Glutamatergic neuron (in vitro differentiated cells): ENCODE results near the gene BRD4. TPM values are rescaled to one million over a fixed set of nuclear protein-coding genes. Genes with fewer than 3 reads are reported as not detected.
A peak's percentile ranks its signal among the peaks of the same experiment; 100 is the strongest.

ENCODE experiments used
- DNase-seq: peaks from one replicate; pipeline ENCODE4 v3.0.0; 2022
- H3K27ac Mint-ChIP-seq: one replicate; pipeline ENCODE4 v1.8.0; 2020; ENCODE audit warnings: mild to moderate bottlenecking, mixed read lengths, inconsistent platforms; ENCODE audit not compliant: unreplicated experiment
- H3K27me3 Mint-ChIP-seq: one replicate; pipeline ENCODE4 v1.8.0; 2020; ENCODE audit warnings: mild to moderate bottlenecking, moderate library complexity, mixed read lengths, inconsistent platforms; ENCODE audit not compliant: unreplicated experiment
- H3K36me3 Mint-ChIP-seq: one replicate; pipeline ENCODE4 v1.8.0; 2020; ENCODE audit warnings: mild to moderate bottlenecking, mixed read lengths, inconsistent platforms; ENCODE audit not compliant: unreplicated experiment
- H3K4me1 Mint-ChIP-seq: one replicate; pipeline ENCODE4 v1.8.0; 2020; ENCODE audit warnings: mild to moderate bottlenecking, low read depth, mixed read lengths, inconsistent platforms; ENCODE audit not compliant: unreplicated experiment
- H3K4me3 Mint-ChIP-seq: one replicate; pipeline ENCODE4 v1.8.0; 2020; ENCODE audit warnings: mild to moderate bottlenecking, mixed read lengths, inconsistent platforms; ENCODE audit not compliant: unreplicated experiment
- H3K9me3 Mint-ChIP-seq: one replicate; pipeline ENCODE4 v1.8.0; 2020; ENCODE audit warnings: mild to moderate bottlenecking, moderate library complexity, mixed read lengths, inconsistent platforms; ENCODE audit not compliant: unreplicated experiment
- total RNA-seq: library from RNA; stranded (reverse); fragmentation: NEBNext Ultra II Directional; extraction: Animal tissue kit (Norgen Biotek cat#: 25700); gene quantifications from one replicate; pipeline ENCODE4 v1.2.1, GENCODE V29; 2021; ENCODE audit not compliant: unreplicated experiment
- TF ChIP-seq, protein P1 (sequence below): fragments of 200-600 bp; sonication (generic); IDR thresholded peaks from one replicate; pipeline ENCODE4 v1.5.0; 2021; ENCODE audit not compliant: partially characterized antibody, unreplicated experiment

Gene BRD4
- total RNA-seq, 1 donor from 2014 or later, result 162 TPM

DNA sequence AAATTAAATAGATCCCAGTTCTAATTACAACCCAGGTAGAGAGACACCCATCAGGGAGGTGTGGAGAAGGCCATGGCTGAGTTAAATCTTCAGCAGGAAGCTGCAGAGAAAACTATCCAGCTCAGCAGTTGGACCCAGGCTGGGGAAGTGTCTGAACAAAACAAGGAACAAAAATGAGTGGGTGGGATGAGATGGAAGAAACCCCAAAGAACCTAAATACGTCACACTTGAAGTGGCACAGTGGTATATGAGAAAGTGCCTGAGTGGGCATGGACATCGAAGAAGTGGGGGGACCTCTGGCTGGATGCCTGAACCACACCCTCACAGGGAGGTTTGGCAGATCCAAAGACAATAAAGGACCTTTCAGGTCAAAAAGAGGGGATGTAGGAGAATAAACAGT is 96.6 kb downstream of the BRD4 start:
- Mint-ChIP-seq H3K27me3 (peaks cover 8% of the 10 kb centered on the region), H3K4me3 (no peak overlapping the region), H3K9me3 (peaks cover 15% of the 10 kb centered on the region), H3K4me1 (no peaks in the 10 kb centered on the region), H3K27ac (no peak overlapping the region), H3K36me3 (no peaks in the 10 kb centered on the region)
- no peak for DNase-seq
- TF ChIP-seq, protein P1, sequence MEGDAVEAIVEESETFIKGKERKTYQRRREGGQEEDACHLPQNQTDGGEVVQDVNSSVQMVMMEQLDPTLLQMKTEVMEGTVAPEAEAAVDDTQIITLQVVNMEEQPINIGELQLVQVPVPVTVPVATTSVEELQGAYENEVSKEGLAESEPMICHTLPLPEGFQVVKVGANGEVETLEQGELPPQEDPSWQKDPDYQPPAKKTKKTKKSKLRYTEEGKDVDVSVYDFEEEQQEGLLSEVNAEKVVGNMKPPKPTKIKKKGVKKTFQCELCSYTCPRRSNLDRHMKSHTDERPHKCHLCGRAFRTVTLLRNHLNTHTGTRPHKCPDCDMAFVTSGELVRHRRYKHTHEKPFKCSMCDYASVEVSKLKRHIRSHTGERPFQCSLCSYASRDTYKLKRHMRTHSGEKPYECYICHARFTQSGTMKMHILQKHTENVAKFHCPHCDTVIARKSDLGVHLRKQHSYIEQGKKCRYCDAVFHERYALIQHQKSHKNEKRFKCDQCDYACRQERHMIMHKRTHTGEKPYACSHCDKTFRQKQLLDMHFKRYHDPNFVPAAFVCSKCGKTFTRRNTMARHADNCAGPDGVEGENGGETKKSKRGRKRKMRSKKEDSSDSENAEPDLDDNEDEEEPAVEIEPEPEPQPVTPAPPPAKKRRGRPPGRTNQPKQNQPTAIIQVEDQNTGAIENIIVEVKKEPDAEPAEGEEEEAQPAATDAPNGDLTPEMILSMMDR, result no peak

DNA sequence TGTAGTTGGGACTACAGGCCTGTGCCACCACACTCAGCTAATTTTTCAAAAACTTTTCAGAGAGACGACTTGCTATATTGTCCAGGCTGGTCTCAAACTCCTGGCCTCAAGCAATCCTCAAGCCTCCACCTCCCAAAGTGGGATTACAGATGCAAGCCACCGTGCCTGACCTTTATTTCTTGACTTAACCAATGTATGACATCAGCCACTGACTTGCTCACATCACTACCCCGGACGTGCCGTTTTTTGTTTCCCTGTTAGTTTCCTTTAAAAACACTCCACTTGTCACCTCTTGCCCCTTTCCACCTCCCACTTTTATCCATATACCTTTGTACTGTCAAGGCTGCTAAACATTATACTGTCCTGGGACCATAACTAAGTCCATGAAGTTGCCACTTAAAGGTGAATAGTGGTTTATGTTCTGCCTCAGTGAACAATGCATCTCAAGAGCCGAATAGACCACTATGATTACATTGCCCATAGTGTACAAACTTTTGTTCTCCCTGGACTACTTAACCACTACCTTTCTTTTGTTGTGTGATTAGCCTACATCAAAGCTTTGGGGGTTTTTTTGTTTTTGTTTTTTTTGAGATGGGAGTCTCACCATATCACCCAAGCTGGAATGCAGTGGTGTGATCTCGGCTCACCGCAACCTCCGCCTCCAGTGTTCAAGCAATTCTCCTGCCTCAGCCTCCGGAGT is 97.8 kb downstream of the BRD4 start:
- peaks cover 7% of the 10 kb centered on the region for H3K27me3 Mint-ChIP-seq
- H3K9me3 Mint-ChIP-seq, result peaks cover 10% of the 10 kb centered on the region
- peak overlapping the region; percentile 1 for H3K27ac Mint-ChIP-seq
- H3K36me3 Mint-ChIP-seq, result no peaks in the 10 kb centered on the region
- TF ChIP-seq, protein P1, result no peak
- H3K4me3 Mint-ChIP-seq, result peak overlapping the region; percentile 76
- H3K4me1 Mint-ChIP-seq, result no peaks in the 10 kb centered on the region
- no peak for DNase-seq

DNA sequence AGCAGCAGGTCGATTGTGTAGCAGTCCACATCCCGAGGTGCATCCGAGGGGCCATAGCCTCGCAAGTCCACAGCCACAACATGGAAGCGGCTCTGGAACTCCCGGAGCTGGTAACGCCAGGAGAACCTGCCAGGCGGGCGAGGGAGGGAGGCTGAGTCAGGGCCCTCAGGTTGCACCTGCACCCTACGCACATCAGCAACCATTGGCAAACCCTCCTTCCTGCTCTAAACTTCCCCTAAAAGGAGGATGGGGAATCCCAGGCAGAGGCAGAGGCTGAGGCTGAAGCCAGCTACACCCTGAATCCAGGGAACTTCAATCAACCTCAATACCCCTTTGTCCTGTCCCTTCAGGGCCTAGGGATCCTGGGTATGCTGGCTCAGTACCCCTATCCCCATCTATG is 101.1 kb downstream of the BRD4 start:
- TF ChIP-seq, protein P1, result no peak
- Mint-ChIP-seq H3K9me3 (peaks cover 9% of the 10 kb centered on the region), H3K4me3 (no peak overlapping the region), H3K4me1 (no peaks in the 10 kb centered on the region), H3K27ac (no peak overlapping the region), H3K27me3 (peaks cover 9% of the 10 kb centered on the region), H3K36me3 (no peaks in the 10 kb centered on the region)
- no peak for DNase-seq

DNA sequence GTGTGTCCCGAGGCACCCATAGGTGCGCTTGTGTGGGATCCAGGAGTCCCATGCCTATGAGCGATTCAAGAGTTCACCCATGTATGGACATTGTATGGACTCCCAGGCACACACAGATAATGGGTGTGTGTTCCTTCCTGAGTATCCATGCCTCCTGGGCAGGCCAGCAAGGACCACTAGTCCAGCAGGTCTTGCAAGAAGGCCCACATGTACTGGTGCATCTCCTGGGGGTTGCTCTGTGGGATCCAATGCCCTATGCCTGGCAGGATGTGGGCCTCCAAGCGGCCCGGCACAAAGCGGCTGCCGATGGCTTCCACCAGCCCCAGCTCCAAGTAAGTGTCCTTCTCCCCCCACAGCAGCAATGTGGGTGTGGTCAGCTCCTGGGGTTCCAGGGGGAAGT is 105.1 kb downstream of the BRD4 start:
- Mint-ChIP-seq H3K9me3 (peaks cover 3% of the 10 kb centered on the region), H3K4me1 (peaks cover 7% of the 10 kb centered on the region), H3K27ac (no peak overlapping the region), H3K4me3 (no peak overlapping the region), H3K36me3 (no peaks in the 10 kb centered on the region), H3K27me3 (peaks cover 5% of the 10 kb centered on the region)
- DNase-seq, result no peak
- TF ChIP-seq, protein P1, result no peak

DNA sequence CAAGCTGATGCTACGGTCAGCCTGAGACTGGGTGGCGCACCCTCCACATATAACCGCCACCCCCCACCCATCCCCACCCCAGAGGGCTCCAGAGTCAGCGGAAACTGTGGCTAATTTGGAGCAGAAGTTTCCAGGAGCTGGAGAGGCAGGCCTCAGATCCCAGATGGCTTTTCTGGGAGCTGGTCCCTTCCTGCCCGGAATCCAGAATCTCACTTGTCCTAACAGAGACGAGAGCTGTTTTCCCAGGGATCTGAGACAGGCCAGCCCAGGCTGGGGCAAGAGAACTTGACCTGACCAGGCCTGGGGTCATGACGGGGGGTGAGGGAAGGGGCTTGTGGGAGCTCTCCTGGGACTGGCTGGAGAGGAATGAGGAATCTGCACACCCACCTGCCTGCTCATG is 106.6 kb downstream of the BRD4 start:
- Mint-ChIP-seq H3K27ac (no peak overlapping the region), H3K27me3 (peaks cover 8% of the 10 kb centered on the region), H3K9me3 (peaks cover 3% of the 10 kb centered on the region), H3K4me1 (peaks cover 7% of the 10 kb centered on the region), H3K36me3 (no peaks in the 10 kb centered on the region), H3K4me3 (no peak overlapping the region)
- TF ChIP-seq, protein P1, result no peak
- DNase-seq, result no peak
